Measurements from ENCODE around the gene STX1B. TPM values are rescaled to one million over a fixed set of nuclear protein-coding genes. Genes with fewer than 3 reads are reported as not detected.
"Not testable (repeated sequence)": the region's sequence is repeated elsewhere in the genome, so short reads cannot be mapped to it uniquely, and the experiment has no call there.

The STX1B gene
- total RNA-seq, 1 donor, result 1.1 TPM

DNA sequence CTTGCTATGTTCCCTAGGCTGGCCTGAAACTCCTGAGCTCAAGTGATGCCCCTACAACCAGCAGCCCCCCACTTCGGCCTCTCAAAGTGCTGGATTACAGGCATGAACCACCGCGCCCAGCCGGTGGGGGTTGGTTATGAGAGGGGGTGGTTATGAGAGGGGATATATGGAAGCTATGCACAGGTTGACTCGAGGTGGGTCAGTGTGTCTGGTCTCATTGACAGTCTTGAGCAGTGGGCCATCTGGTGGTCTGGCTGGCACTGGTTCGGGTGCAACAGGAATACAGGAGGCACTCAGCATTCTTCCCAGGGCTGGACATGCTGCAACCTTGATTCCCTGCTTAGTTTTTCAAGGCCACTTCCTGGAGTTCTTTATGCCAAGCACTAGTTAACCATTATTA is 5.6 kb upstream of the STX1B start:
- no peak for DNase-seq (ENCODE audit: low read depth in 2 of 3, low spot score in 2 of 3)

DNA sequence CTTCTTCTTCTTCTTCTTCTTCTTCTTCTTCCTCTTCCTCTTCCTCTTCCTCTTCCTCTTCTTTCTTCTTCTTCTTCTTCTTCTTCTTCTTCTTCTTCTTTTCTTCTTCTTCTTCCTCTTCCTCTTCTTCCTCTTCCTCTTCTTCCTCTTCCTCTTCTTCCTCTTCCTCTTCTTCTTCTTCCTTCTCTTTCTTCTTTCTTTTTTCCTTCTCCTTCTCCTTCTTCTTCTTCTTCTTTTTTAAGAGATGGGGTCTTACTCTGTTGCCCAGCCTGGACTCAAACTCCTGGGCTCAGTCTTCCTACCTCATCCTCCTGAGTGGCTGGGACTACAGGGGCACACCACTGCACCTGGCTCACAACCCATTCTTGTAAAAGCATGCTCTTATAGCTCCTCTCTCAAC is 2.9 kb upstream of the STX1B start:
- DNase-seq (ENCODE audit: low read depth in 2 of 3, low spot score in 2 of 3), result not testable (repeated sequence)

DNA sequence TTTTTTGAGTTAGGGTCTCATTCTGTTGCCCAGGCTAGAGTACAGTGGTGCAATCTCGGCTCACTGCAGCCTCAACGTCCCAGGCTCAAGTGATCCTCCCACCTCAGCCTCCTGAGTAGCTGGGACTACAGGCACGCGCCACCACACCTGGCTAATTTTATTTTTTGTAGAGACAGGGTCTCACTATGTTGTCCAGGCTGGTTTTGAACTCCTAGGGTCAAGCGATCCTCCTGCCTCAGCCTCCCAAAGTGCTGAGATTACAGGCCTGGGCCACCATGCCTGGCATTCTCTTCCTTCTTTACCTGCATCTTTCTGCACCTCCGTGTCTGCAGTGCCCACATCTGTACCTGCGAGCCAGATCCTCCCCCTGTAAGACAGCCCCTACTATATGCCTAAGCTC is 1.4 kb upstream of the STX1B start:
- not testable (repeated sequence) for DNase-seq (ENCODE audit: low read depth in 2 of 3, low spot score in 2 of 3)

- DNase-seq (ENCODE audit: low read depth in 2 of 3, low spot score in 2 of 3), result no peak
Observed at GRCh38 chr16:31009894-31010584, 399 bp downstream of the STX1B start.

DNA sequence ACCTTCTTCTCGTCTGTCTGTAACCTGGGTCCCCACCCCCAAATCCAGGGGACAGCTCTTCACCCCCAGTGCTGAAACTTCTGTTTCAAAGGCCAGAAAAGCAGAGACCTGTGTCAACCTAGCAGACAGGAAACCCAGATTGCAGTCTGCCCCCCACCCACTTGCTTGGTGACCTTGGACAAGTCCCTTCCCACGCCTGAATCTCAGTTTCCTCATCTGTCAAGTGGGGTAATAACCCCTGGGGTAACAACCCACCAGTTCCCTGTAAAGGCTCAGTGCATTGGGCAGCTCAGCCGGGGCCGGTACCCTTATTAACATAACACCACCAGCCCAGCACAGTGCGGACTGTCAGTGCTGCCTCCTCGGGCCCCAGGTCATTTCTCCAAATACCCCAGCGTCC is 1.3 kb downstream of the STX1B start:
- no peak for DNase-seq (ENCODE audit: low read depth in 2 of 3, low spot score in 2 of 3)

DNA sequence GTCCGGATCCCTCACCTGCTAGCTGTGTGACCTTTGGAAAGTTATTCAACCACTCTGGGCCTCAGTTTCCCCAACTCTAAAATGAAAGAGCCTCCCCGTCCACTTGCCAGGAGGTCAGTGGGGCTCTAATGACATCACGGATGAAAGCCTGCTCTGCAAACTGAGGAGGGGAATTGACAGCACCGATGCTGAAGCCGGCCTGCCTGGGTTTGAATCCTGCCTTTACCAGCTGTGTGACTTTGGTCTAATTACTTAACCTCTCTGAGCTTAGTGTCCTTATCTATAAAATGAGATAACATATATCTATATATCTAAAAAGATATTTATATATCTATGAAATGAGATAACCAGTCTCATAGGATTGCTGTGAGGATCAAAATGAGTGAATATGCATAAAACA is 1.9 kb downstream of the STX1B start:
- no peak for DNase-seq (ENCODE audit: low read depth in 2 of 3, low spot score in 2 of 3)

GRCh38 chr16:31008149-31008548 is 2.3 kb downstream of the STX1B start:
- no peak for DNase-seq (ENCODE audit: low read depth in 2 of 3, low spot score in 2 of 3)

DNA sequence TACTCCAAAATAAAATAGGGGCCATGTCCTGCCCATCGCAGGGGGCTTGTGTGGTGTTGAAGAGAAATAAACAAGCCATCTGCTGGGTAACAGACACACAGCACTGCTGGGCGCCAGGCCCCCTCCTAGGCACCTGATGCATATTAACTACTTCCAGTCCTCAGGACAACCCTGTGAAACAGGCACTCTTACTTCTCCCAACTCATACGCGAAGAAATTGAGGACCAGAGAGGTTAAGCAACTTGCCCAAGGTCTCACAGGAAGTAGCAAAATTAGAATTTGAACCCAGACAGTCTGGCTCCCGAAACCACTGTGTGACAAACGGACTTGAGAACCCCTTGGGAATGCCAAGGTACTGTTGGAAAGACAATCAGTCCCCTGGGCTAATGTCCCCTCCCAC is 2.8 kb downstream of the STX1B start:
- no peak for DNase-seq (ENCODE audit: low read depth in 2 of 3, low spot score in 2 of 3)

DNA sequence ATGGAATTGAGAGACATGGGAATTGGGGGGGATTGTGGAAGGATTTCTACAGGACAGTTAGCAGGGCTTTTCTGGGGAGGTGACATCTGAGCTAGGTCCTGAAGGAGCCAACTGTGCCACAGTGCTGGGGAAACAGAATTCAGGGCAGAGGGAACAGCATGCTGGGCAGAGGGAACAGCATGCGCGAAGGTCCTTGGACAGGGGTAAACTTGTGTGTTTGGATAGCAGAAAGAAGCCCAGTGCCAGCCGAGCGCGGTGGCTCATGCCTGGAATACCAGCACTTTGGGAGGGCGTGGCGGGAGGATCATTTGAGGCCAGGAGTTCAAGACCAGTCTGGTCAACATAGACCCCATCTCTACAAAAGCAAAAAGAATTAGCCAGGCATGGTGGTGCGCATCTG is 3.8 kb downstream of the STX1B start:
- no peak for DNase-seq (ENCODE audit: low read depth in 2 of 3, low spot score in 2 of 3)

- no peak for DNase-seq (ENCODE audit: low read depth in 2 of 3, low spot score in 2 of 3)
Observed at GRCh38 chr16:31006086-31006385, 4.4 kb downstream of the STX1B start.

DNA sequence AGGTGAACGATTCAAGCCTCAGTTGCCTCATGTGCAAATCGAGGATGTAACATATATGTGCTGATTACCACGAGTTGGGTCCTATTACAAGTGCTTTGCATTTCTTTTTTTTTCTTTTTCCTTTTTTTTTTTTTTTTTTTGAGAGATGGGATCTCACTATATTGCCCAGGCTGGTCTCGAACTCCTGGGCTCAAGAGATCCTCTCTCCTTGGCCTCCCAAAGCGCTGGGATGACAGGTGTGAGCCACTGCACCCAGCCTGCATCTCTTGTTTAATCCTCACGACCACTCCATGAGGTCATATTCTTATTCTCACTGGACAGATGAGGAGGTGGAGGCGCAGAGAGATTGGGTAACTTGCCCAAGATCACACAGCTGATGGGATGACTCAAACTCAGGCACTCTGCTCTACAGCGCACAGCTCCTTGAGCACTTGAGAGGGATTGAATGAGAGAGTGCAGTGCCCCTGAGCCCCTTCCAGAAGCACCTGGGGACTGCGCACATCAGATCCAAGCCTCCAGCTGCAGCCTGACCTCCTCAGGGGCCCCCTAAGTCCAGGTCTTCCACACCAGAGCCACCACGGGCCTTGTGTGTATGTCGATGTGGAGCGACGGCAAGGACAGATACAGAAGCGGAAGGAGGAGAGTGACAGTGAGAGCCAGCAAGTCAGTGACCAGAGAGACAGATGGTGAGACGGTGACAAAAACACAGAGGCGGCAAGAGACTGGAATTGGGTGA is 4.9 kb downstream of the STX1B start:
- DNase-seq (ENCODE audit: low read depth in 2 of 3, low spot score in 2 of 3), result no peak

DNA sequence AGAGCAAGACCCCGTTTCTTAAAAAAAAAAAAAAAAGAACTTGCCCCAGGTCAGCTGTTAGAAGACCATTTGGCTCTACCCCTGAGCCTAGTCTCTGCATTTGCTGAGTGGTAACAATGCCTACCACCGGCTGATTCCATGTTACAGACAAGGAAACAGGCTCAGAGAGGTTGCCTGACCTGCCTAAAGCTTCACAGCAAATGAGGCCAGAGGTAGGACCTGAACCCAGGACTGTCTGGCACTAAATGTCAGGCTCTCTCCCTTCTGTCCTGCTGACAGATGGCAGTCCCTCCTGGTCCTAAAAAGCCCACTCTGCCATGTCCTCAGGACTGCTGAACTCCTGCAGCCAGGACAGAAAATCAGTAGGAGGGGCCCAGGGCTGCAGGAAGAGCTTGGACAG is 5.8 kb downstream of the STX1B start:
- DNase-seq (ENCODE audit: low read depth in 2 of 3, low spot score in 2 of 3), result no peak

DNA sequence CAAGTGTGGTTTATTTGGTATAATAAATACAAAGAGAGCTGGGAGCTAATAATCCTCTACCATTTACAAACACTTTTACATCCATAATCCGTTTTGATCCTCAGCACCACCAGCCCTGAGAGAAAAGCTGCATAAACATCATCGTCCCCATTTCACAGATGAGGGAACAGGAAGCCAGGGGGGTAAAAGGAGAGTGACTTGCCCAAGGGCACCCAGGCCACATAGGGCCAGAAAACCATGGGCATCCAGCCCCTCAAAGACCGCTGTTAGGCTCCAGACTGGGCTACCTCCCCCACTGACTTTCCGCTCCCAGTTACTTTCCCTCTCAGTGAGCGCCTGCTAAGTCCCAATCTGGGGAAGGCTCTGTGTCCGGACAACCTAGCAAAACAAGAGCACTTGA is 6.7 kb downstream of the STX1B start:
- no peak for DNase-seq (ENCODE audit: low read depth in 2 of 3, low spot score in 2 of 3)

- no peak for DNase-seq (ENCODE audit: low read depth in 2 of 3, low spot score in 2 of 3)
Observed at GRCh38 chr16:31002862-31003341, 7.5 kb downstream of the STX1B start.

DNA sequence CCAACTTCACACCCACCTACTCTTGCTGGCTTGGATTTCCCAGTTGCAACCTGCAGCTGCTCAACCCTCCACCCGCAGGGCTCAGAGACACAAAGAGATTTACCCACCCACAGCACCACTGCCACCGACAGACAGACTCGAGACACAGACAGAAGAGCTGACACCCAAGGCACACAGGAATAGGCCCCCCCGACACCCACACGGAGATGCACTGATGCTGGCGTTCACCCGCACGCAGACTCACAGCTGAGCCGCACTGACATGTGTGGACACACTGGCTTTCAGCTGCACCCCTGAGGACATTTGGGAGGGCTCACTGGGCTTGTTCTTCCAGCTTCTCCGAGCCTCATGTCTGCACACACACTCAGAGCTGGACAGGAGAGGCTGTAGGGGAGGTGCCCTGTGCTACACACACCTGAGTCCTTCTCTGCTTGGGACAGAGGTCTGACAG is 8.2 kb downstream of the STX1B start:
- no peak for DNase-seq (ENCODE audit: low read depth in 2 of 3, low spot score in 2 of 3)

GRCh38 chr16:31001507-31002249 is 8.8 kb downstream of the STX1B start:
- DNase-seq (ENCODE audit: low read depth in 2 of 3, low spot score in 2 of 3), result no peak

DNA sequence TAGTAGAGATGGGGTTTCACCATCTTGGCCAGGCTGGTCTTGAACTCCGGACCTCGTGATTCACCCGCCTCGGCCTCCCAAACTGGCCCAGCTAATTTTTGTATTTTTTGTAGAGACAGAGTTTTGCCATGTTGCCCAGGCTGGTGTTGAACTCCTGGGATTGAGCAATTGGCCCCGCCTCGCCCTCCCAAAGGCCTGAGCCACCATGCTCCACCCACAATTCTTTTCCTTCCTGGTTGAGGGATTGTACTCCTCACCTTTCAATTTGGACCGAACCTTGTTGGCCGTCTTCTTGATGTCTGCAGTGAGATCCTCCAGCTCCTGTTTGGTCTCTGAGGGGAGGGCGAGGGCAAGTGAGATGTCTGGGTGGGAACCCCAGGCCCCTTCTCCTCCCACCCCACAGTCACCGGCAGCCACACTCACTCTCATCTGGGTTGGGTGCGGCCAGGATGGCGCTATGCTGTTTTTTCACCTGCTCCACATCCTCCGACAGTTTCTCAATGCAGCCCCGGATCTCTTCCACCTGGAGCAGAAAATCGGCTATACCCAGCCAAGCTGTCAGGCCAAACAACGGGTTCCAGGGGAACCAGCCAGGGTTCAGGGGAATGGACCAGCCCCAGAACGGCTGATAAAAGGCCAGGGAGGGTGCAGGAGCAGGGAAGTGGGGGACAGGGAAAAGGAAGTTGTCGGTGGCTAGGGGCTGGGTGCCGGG is 9.6 kb downstream of the STX1B start:
- no peak for DNase-seq (ENCODE audit: low read depth in 2 of 3, low spot score in 2 of 3)

DNA sequence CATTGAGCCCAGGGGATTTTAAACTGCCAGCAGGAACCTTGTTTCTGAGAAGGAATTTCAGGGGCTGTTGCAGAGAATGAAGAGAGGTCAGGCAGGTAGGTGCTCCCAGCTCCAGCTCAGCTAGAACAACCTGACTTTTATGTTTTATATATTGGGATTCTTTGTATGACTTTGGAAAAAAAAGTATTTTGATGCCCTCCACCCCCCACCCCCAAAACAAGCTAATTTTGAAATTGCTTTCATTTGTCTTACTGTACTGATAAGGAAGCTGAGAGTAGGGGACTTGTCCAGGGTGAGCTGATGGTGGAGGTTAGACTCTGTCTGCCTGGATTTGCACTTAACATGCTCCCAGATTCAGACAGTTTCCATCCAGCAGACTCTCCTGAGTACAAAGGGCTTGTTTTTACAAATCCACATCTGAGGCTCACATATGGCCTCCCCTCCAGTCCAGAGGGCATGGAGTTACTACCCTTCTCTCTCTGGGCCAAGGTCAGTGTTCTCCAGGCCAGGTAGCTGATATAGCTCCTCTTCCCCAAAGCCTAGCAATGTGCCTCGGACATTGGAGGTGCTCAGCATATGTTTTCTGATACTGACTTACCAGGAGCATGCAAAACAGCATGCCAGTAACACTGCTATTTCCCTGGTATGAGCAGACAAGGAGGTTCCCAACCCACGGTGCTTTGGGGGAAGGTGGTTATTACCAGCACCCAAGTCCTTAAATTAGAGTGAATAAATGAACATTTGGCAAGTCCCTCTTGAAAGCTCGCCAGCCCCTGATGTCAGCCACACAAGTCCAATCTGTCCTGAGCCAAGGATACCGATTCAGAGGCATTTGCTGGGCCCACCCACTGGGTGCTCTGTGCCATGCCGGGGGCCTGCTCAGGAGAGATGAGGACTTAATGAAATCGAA is 11.3 kb downstream of the STX1B start:
- DNase-seq (ENCODE audit: low read depth in 2 of 3, low spot score in 2 of 3), result no peak

DNA sequence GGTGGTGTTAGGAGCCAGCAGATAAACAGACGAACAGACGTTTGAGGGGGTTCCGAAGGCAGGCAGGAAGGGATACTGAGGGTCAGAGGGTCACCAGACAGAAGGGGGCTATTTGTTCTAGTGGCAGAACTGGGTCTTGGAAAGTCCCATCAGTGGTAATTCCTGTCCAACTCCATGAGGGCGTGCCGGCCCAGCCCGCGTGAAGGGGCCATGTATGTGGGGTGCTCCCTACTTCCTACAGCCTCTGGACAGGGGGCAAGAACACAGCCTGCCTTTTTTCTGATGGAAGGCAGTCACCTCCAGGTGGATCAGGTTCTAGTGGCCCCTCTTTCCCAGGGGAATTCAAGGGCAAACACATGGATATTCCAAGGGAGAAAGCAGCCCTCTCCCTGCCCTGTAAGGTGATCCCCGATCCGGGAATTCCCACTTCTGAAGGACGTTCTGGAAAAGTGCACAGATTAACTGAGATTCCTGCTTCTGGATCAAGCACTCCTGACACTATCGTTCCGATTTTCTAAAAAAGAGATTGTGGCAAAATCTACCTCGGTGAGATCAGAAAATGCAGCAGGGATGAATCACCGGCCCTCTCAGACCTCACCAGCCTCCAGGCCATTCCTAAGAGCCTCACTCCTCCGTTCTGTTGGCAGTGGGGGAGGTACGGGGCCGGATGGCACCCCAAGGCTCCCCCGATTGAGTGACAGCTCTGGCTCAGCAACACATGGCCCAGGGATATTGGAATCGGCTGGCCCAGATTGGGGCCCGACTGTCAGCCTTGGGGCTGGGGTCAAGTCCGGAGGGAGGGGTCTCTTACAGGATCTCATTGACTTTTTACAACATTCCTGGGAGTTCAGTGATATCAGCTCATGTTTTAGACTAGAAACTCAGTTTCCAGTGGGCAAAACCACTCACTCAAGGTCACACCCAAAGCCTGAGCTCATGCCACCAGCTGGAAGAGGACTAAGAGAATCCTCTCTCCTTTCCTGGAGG is 12.4 kb downstream of the STX1B start:
- no peak for DNase-seq (ENCODE audit: low read depth in 2 of 3, low spot score in 2 of 3)

All from hematopoietic multipotent progenitor cell (in vitro differentiated cells).